GM12892 (cell line): Measurements from ENCODE around the gene RPL7A.

Experiments used
- POLR2A ChIP-seq: IDR thresholded peaks from 2 replicates; pipeline ENCODE4 v1.6.1; 2011; ENCODE audit warnings: low read depth, low read length, control low read depth
- POLR2AphosphoS5 ChIP-seq: IDR thresholded peaks from 2 replicates; pipeline ENCODE4 v1.6.1; 2011; ENCODE audit warnings: low read depth, low read length, control low read depth

DNA sequence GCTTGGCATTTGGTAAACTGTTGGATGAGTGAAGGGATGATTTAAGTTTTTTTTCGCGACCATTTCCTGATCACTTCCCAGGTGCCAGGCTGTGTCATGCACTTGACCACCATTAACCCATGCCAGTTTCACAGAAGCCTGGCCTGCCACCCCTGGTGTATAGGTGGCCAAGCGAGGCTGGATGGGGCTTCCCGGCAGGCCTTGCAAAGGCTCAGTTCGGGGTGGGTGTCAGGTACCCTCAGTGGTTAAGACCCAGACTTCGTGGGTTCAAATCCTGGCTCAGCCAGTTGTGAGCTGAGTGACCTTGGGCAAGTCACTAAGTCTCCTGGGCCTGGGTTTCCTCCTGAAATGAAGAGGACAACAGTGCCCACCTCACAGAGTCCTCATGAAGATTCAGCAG is 2.4 kb upstream of the RPL7A start:
- TF ChIP-seq POLR2AphosphoS5 (no peak), POLR2A (no peak)
